ENCODE measurements around the gene NOP16.

Gene NOP16

DNA sequence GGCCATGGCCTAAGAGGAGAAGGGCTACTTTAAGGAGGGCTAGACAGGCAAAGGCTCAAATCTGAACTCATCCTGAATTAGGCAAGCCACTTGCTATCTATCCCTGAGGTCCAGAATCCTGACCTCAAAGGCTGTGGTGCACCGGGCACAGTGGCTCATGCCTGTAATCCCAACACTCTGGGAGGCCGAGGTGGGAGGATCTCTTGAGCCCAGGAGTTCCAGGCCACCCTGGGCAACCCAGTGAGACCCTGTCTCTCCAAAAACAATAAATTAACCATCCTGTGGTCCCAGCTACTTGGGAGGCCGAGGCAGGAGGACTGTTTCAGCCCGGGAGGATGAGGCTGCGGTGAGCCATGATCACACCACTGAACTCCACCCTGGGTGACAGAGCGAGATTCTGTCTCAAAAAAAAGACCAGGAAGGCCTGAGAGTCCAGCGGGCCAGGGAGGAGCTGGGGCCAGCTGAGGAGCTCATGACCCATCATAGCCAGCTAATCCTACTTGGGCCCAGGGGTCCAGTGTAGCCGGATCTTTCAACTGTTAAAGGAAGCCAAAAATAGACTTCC is 4.0 kb downstream of the NOP16 start:
- no peak for DNase-seq

DNA sequence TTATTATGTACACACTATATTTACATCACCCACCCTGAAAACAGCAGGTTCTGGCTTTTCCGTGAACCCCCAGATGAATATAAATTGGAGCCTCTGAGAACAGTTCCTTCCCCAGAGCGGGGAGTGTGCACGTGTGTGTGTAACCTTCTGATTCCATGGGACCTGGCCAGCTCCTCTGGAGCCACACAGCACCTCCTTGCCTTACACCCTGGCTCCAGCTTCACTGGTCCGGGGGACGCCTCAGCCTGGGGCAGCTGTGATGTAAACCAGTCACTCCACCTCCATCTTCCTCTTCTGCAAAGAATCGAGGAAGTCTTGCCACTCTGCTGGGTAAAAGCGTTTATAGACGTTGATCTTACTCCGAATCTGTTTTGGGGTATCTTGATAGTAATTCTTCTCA is 4.4 kb downstream of the NOP16 start:
- DNase-seq, result no peak

DNA sequence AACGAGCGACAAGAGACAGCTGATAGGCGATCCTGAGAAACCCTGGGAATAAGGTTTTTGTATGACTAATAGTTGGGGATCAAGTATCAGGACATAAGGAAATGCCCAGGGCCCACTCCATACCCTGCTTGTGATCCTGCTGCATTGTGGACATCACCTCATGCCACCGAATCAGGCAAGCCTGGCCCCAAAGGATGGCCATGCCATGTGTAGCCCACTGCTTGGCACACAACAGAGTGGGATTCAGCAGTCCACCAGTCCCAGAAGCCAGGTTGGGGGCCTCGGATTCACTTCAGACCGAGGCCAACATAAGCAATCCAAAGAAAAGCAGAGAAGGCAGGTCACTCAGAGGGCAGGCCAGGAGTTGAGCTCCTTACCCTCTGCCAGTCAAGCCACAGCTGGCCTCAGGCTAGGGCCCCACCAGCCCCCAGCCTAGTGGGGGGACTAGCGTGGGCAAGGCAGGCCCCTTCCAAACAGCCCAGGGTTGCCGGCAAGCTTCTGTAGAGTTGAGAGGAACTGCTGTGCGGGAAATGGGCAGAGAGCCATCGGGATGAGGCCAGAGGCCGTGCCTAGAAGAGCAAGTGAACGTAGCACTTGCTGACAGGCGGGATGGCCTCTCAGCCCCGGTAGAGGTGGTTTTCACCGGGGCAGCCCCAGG is 5.0 kb downstream of the NOP16 start:
- no peak for DNase-seq

DNA sequence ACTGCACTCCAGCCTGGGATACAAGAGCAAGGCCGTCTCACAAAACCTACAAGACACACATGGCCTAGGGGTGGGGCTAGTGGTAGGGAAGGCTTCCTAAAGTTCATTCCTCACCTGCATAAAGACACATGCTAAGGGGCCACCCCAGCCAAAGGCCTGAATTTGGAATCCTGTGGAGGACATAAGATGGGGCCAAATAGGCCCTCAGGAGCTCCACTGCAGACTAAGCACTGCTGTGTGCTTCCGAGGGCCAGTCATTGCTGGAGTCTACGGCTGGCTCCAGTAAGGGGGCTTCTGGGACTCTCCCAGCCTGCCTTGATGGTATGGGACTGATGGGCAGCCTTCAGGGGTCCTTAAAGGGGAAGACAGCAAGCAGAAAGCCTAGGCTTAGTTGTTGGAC is 5.7 kb downstream of the NOP16 start:
- no peak for DNase-seq

DNA sequence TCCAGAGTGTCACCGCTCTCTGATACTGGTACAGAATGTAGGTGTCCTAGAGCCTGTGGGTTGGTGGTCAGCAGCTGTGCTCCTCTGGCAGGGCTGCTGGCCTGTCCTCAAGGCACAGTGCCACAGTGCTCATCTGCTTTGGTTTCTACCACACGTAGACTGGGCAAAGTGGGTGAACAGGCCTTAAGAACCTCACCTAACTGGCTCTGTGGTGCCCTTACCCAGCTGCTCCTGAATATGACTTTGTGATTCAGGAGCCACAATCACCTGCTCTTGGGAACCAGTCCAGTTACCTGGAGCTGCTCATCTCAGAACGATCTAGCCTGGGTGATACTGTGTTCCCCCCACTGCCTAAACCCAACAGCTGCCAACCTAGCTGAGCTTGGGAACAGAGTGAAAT is 6.4 kb downstream of the NOP16 start:
- no peak for DNase-seq

DNA sequence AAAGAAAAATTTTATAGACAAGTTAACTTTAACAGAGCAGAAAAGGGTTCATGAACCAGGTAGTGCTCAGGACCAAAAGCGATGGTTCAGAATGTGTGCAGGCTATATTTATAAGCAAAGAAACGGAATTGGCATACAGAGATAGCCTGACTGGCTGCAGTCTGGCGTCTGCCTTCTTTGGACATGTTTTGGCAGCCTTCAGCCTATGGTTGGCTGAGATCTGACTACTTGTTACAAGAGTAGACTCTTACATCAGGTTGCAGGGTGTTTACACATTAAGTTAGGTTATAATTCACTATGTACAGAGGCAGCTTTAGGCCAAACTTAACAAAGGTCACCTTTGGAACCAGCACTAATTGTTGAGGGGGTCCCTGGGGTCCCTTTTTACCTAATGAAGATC is 7.0 kb downstream of the NOP16 start:
- DNase-seq, result no peak

DNA sequence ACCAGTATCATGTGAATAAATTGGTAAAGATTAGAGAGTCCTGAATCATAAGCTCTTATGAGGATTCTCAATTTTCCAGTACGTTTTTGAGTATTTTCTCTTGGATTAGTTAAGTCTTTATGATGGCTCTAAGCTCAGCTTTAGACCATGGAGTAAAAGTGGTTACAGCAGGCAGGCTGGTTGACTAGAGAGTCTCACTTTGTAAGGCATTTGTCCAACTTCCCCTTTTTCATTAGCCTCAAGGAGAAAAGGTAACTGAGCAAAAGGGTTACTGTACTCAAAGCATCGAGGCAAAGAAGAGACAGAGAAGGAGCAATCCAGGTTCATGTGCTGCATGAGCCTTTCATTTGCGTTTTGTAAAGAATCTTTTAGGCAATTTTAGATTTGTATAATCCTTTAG is 8.5 kb downstream of the NOP16 start:
- no peak for DNase-seq

DNA sequence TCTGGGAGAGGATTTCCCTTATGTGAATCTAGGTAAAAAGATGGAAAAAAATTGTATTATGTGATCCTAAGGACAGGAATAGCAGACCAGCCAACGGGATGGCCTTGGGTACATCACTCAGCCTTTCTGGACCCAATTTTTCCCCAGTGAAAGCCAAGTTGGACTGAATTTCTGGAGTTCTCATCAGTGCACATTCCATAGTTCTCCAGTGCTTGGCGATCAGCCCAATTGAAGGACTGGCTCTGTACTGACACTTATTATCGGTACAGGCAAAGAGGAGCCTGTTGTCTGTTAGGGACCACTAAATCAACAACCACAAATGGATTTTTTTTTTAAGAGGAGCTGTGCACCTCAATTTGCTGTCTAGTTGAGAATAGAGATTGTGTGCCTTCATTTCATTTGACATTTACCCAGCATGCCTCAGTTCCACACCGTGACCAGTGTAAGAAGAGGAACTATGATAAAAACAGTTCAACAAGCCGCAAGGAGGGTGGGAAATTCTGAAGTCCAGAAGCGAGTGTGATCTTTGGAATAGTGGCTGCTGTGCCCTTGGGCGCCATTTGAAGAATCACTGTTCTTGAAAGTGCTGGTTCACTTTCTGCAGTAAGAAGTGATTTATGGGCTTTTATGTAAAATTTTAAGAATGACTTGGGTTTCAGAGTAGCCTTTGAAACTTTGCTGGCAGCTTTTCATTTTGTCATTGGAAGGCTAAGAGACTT is 15.1 kb downstream of the NOP16 start:
- DNase-seq, result no peak

DNA sequence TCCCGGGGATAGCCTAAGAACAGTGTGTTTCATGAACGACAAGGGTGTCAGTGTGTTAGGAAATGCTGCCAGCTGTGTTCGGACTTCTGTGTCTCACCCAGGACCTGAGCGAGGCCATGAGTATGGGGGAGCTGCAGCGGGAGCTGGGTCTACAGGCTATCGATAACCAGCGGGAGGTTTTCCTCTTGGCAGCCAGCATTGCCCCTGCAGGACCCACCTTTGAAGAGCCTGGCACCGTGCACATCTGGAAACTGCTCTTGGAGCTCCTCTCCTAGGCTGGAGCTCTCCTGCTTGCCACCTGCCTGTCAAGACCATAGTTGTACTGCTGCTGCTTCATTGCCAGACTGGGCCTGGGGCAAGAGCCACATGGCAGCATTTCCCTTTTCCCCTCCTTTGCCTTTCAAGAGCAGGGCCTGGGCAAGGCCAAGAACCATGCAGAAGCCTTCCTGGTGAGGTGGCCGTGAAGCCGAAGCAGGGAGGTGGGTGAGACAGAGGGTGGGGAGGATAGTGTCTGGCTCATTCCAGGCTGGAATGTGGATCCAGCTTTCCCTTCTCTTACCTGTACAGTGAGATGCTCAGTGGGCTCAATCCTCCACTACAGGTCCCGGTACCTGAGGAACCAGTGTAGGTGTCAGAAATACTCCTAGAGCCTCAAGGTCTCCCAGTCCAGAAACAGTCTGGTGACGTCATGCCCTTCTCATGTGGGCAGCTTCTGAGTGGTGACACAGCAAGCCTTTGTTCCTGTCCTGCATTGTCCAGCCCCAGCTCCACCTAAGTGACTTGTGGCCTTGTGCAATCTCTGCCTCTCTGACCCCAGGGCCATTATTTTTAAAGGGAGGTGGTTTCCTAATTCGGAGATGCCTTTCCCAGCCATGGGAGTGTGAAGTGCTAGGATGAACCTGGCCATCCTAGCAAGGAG is 16.5 kb downstream of the NOP16 start:
- no peak for DNase-seq

DNA sequence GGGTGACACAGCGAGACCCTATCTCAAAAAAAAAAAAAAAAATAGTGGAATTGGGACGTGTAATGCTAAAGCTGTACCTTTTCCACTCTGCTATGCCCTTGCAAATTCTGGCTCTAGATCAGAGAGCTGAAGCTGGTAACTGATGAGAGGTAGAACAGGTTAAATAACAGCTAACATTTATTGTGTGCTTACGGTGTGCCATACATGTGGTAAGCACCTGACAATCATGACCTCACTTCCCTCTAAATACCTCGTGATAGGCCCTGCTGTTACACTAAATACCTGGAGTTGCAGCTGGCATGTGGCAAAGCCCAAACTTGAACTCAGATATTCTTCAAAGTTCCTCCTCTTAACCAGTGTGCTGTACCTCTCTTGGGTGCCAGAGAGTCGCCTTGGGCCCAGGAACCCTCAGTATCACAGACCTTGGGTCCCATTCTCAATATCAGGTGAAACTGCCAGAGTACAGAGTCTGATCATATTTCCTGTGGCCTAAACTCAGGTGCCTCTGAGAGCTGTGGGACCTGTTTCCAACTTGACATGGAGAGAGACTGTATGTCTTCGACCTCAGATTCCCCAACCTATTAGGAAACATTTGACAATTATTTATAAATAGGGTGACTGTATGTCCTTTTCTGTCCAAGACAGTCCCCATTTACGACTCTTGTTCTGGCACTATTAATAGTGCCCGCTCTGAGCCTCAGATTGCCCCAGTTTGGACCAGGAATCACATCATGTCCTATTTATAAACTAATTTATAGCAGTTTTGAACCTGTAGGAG is 18.3 kb downstream of the NOP16 start:
- DNase-seq, result no peak

DNA sequence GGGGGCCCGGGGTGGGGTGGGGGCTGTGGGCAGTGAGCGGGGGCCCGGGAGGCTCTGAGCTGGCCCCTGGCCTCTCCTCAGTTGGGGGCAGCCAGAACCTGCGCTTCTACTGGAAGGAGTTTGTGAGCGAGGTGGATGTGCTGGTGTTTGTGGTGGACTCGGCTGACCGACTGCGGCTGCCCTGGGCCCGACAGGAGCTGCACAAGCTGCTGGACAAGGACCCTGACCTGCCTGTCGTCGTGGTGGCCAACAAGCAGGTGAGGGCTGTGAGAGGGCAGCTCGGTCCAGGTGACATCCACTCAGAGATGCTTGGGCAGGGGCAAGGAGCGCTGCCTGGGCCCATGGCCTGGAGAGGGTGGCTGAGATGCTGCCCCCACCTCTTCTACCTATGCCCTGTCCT is 19.7 kb downstream of the NOP16 start:
- DNase-seq, result no peak

DNA sequence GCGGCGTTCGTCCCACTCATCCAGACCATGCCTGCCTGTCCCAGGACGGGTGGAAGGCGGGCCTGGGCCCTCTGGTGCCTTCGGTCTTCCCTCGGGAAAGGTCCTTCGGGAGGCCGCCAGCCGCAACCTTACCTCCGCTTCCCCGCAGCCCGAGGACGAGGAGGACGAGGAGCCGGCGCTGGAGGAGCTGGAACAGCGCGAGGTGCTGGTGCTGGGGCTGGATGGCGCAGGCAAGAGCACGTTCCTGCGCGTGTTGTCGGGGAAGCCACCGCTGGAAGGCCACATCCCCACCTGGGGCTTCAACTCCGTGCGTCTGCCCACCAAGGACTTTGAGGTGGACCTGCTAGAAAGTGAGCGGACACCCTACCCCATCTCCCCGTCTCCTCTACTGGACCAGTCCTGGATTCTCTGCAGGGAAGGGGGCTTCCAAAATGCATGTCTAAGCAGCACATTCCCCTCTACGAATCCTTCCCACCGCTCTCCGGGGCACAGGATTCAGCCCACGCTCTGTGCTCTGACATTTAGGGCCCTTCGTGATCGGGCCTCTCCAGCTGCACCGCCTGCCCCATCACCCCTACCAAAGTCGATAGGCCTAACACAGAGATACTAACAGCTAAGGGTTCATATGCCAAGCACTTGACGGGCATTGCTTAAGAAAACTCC is 22.0 kb downstream of the NOP16 start:
- no peak for DNase-seq

DNA sequence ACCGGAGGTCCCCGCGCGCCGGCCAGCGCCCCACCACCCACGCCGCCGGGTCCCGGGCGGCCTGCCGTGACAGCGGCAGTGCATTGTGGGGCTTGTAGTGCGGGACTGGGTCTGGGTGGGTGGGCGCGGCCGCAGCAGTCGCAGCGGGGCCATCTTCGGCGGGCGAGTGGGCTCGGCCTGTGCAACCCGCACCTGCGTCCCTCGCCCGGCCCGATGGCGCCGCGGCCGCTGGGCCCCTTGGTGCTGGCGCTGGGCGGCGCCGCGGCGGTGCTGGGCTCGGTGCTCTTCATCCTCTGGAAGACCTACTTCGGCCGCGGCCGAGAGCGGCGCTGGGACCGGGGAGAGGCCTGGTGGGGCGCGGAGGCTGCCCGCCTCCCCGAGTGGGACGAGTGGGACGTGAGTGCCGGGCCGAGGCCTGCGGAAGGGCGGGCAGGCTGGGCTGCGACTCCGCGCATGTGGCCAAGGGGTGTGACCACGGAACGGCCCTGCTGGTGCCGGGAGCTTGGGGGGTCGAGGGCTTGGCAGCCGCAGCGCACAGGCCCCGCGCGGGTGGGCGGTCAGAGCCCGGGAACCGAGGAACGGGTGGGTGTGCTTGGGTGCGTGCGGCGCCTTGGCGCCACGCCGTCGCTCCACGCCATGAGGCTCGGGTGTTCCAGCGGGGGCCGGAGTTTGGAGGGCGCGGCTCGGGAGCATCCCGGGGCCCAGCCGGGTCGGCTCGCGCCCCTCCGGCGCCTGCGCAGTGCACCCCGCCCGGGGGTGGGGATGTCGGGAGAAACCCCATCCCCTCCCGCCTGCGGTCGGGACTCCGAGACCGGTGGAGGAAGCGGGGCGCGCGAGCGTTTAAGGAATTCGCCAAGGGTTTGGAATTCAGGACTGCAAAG is 22.8 kb downstream of the NOP16 start, which contains the start of gene ARL10:
Gene ARL10 (plus strand): TSS at position 137 of the 881 bp plus-strand sequence. CDS start 77 bp downstream, at position 214.
- no peak for DNase-seq

DNA sequence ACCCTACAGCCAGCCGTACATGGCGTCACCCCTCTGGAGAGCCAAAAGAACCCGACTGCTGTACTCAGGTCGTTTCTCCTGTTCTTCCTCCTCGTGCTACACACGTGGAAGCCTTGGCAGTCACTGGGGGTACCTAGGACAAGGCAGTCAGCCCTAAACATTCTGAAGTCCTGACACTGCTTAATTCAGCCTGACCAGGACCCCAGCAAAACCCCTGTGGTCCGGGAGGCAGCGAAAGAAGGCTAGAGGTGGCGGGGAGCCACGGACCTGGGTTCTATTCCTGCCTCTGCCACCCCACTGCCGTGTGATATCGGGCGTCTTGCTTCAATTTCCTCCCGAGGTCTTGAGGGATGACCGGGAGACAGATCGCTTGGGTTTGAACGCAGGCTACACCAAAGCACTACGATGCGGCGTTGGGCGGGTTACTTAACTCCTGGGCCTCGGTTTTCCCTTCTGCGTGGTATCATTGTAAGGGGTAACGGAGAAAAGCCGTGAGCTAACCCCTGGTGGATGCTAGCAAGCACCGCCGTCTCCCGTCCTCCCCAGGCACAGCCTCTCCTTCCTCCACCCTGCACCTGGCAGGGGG is 23.5 kb downstream of the NOP16 start:
- DNase-seq, result no peak

DNA sequence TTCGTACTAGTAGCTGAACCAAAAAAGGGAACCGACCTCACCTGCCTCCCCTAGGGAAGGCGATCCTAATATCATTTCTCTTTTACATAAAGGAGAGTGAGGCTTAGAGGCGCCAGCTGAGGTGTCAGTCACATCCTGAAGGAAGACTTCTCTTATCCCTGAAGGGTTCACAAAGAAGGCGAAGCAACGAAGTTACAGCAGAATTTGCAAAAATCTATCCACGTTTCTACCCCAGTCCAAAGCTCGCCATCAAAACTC is 26.2 kb downstream of the NOP16 start:
- DNase-seq, result no peak

DNA sequence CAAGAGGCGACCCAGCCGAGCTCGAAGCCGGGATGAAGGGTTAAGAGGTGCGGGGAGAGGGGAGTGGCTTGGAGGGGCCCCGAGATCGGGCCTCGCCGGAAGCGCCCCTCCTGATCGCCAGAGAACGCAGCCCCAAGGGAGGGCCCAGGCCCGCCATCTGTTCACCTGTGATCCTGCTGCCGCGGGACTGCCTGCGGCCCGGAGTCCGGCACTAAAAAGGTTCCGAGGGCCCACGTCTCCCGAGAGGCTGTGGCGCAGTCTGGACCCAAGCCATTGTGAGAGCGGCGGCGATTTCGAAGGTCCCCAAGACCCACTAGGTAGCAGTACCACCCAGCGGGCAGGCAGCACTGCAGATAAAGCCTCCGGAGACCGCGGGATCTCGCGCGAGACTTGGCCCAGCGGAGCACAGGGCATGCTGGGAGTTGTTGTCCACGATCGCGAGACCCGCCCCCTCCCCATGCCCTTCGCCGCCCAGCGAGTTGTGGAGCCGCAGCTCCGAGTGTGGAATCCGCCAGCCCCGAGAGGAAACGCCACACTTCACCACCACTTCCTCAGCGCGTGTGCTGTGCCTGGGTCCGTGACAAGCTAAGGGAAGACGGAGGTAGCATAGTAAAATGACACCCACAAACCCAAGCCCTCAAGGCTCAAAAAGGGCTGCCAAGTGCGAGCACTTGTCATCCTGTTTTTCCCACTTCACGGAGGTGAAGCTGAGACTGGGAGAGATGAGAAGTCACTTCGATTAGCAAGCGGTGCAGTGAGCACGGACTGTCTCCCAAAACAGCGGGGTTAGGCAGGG is 26.8 kb downstream of the NOP16 start, which contains the start of gene KIAA1191:
Gene KIAA1191 (minus strand): TSS at position 328 of the 796 bp plus-strand sequence. CDS start 2,256 bp downstream, outside the sequence.
- peak; percentile 83 for DNase-seq

DNA sequence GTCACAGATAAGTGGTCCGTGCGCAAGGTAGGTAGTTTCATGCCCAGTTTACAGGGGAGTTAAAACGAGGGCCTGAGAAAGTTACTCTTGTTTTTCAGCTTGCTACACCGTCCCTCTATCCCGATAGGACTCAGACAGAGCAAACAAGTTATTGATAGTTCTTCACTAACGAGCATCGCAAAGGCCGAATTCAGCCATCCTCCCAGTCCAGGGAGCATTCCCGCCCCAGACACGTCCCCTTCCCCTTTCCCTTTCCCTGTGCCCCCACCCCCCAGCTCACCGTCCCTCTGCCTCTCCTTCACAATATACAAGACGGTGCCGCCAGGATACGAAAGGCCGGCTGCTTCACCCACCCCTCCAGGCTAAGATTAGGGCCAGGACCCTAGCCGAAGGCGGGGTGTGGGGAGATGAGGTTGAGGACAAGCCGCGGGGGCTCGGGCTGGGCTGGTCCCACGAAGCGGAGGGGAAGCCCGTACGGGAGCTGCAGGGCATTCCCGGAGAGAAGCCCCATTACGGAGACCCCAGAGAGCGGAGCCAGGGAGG is 27.4 kb downstream of the NOP16 start:
- no peak for DNase-seq

DNA sequence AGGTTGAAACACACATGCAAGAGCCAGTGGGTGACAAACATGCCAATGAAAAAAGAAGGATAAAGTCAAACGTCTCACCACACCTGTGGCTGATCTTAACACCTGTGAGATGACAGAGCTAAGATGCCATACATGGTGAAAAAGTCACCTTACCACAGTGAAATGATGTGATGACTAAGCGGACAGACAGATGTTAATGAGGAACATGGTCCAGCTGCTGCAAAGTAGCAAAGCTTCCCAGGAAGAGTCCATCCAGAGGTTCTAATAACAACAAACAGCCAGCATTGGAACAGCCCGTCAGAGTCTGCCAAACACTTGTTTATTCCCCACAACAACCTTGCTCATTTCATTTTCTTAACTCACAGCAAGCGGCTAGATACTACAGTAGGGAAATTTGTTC is 28.7 kb downstream of the NOP16 start:
- DNase-seq, result no peak

DNA sequence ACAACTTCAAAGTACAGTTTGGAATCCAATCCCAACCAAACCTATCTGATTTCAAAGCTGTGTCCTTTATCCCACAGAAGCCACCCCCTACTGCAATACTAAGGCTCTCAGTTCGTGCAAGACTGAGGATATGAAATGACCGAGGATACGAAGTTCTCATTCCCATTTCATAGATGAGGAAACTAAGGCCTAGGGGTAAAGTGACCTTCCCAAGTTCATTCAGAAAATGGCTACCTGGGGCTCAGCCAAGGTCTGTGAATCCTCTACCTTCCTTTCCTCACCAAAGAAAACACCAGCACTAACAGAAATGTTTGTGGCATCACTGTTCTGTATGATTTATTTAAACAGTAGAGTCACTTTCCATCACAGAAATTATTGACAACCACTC is 32.2 kb downstream of the NOP16 start:
- DNase-seq, result no peak

All from amniotic stem cell (primary cell).